Activated naive CD8-positive, alpha-beta T cell treated with anti-CD3 and anti-CD28 coated beads for 36 hours (primary cell): Measurements from ENCODE around the gene UTP18. TPM values are rescaled to one million over a fixed set of nuclear protein-coding genes. Genes with fewer than 3 reads are reported as not detected.
A peak's percentile ranks its signal among the peaks of the same experiment; 100 is the strongest.
"Not testable (repeated sequence)": the region's sequence is repeated elsewhere in the genome, so short reads cannot be mapped to it uniquely, and the experiment has no call there.

Experiments used
- DNase-seq: peaks from one replicate; pipeline ENCODE4 v3.0.0; 2021
- H3K27ac Mint-ChIP-seq: one replicate; pipeline ENCODE4 v1.8.0; 2022; ENCODE audit warnings: mild to moderate bottlenecking, moderate library complexity, mixed read lengths
- H3K27me3 Mint-ChIP-seq: one replicate; pipeline ENCODE4 v1.8.0; 2022; ENCODE audit warnings: mild to moderate bottlenecking, mixed read lengths
- H3K36me3 Mint-ChIP-seq: one replicate; pipeline ENCODE4 v1.8.0; 2021; ENCODE audit warnings: mild to moderate bottlenecking, mixed read lengths
- H3K4me1 Mint-ChIP-seq: one replicate; pipeline ENCODE4 v1.8.0; 2021; ENCODE audit warnings: mixed read lengths
- H3K4me3 Mint-ChIP-seq: one replicate; pipeline ENCODE4 v1.8.0; 2022; ENCODE audit warnings: mild to moderate bottlenecking, moderate library complexity, mixed read lengths
- H3K9me3 Mint-ChIP-seq: one replicate; pipeline ENCODE4 v1.8.0; 2022; ENCODE audit warnings: mixed read lengths
- total RNA-seq, 2 experiments: library from RNA; stranded (reverse); gene quantifications; one replicate each; pipeline ENCODE4 v1.2.3, GENCODE V29; 2021

Gene UTP18
- 10 to 100 TPM; 74.6 to 77.8 TPM for total RNA-seq

- Mint-ChIP-seq H3K36me3 (peaks cover 47% of the 10 kb centered on the region), H3K27me3 (no peaks in the 10 kb centered on the region), H3K9me3 (no peaks in the 10 kb centered on the region), H3K4me3 (peak within 1 kb of the TSS; percentile 90), H3K27ac (peak within 1 kb of the TSS; percentile 96), H3K4me1 (peaks cover 56% of the 10 kb centered on the region)
- peak; percentile 96 for DNase-seq
Measured at GRCh38 chr17:51260237-51261023, at the start of gene UTP18. UTP18 (plus strand) TSS chr17:51260546; CDS start chr17:51260585, 39 bp downstream.

- H3K9me3 Mint-ChIP-seq: no peaks in the 10 kb centered on the region
- no peak for DNase-seq
- no peaks in the 10 kb centered on the region for H3K27me3 Mint-ChIP-seq
- no peak overlapping the region for H3K27ac Mint-ChIP-seq
- no peaks in the 10 kb centered on the region for H3K4me1 Mint-ChIP-seq
- H3K4me3 Mint-ChIP-seq: no peak overlapping the region
- H3K36me3 Mint-ChIP-seq: peaks cover 8% of the 10 kb centered on the region
Measured at GRCh38 chr17:51214920-51215319, 45.4 kb upstream of the UTP18 start.

DNA sequence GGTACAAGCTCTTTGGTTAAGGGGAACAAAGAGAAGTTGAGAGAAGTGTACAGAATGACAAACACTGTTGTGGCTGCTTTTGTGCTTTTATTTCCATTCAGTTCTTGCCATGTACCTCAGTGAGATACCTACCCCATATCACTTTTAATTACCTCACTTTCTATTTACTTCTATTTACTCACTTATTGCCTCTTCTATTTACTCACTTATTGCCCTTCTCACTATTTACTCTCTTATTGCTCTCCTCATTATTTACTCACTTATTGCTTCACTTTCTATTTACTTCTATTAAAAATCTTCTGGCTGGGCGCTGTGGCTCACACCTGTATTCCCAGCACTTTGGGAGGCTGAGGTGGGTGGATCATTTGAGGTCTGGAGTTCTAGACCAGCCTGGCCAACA, 42.4 kb upstream of the UTP18 start:
- no peaks in the 10 kb centered on the region for H3K9me3 Mint-ChIP-seq
- H3K27ac Mint-ChIP-seq: no peak overlapping the region
- H3K27me3 Mint-ChIP-seq: no peaks in the 10 kb centered on the region
- no peak overlapping the region for H3K4me3 Mint-ChIP-seq
- H3K4me1 Mint-ChIP-seq: no peaks in the 10 kb centered on the region
- DNase-seq: no peak
- peaks cover 8% of the 10 kb centered on the region for H3K36me3 Mint-ChIP-seq

- Mint-ChIP-seq H3K4me1 (peaks cover 16% of the 10 kb centered on the region), H3K9me3 (no peaks in the 10 kb centered on the region), H3K4me3 (no peak overlapping the region), H3K27ac (no peak overlapping the region), H3K27me3 (no peaks in the 10 kb centered on the region), H3K36me3 (peaks cover 15% of the 10 kb centered on the region)
- no peak for DNase-seq
Measured at GRCh38 chr17:51221322-51221721, 39.0 kb upstream of the UTP18 start.

- Mint-ChIP-seq H3K4me1 (peaks cover 24% of the 10 kb centered on the region), H3K4me3 (no peak overlapping the region), H3K9me3 (no peaks in the 10 kb centered on the region), H3K27me3 (no peaks in the 10 kb centered on the region), H3K36me3 (peaks cover 10% of the 10 kb centered on the region), H3K27ac (peak overlapping the region; percentile 16)
- no peak for DNase-seq
Measured at GRCh38 chr17:51224402-51225262, 35.7 kb upstream of the UTP18 start.

DNA sequence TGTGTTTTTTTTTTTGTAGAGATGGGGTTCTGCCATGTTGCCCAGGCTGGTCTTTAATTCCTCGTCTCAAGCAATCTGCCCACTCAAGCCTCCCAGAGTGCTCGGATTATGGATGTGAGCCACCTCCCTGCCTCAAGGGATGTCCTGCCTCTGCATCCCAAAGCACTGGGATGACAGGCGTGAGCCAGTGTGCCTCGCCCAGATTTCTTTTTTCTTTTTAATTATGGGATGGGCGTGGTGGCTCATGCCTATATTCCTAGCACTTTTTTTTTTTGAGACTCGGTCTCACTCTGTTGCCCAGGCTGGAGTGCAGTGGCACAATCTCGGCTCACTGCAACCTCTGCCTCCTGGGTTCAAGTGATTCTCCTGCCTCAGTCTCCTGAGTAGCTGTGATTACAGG, 34.8 kb upstream of the UTP18 start:
- peaks cover 32% of the 10 kb centered on the region for H3K4me1 Mint-ChIP-seq
- H3K27ac Mint-ChIP-seq, H3K9me3 Mint-ChIP-seq, DNase-seq, H3K36me3 Mint-ChIP-seq, H3K4me3 Mint-ChIP-seq, H3K27me3 Mint-ChIP-seq: not testable (repeated sequence)

GRCh38 chr17:51228161-51228560, 32.2 kb upstream of the UTP18 start:
- Mint-ChIP-seq H3K4me3 (no peak overlapping the region), H3K9me3 (no peaks in the 10 kb centered on the region), H3K27me3 (no peaks in the 10 kb centered on the region), H3K36me3 (peaks cover 7% of the 10 kb centered on the region), H3K4me1 (peaks cover 37% of the 10 kb centered on the region), H3K27ac (no peak overlapping the region)
- no peak for DNase-seq

DNA sequence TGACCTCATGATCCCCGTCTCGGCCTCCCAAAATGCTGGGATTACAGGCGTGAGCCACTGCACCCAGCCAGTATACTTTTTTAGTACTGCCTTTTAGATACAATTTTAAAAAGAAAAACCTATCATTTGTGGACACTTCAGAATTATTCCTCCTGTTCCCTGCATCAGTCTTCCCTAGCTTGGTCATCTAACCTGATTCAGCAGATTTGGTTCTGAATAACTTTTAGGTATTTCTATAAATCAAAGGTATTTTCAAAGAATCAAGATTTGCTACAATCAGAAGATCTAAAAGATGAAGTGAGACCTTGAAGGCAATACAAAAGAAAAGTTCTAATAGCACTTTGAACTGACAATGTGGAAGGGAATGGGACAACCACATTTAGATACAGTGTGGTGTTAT, 30.5 kb upstream of the UTP18 start:
- peaks cover 31% of the 10 kb centered on the region for H3K4me1 Mint-ChIP-seq
- H3K27me3 Mint-ChIP-seq: no peaks in the 10 kb centered on the region
- H3K9me3 Mint-ChIP-seq: no peaks in the 10 kb centered on the region
- DNase-seq: no peak
- no peak overlapping the region for H3K27ac Mint-ChIP-seq
- H3K4me3 Mint-ChIP-seq: no peak overlapping the region
- H3K36me3 Mint-ChIP-seq: no peaks in the 10 kb centered on the region

GRCh38 chr17:51230306-51230705, 30.0 kb upstream of the UTP18 start:
- Mint-ChIP-seq H3K36me3 (no peaks in the 10 kb centered on the region), H3K9me3 (no peaks in the 10 kb centered on the region), H3K4me1 (peaks cover 28% of the 10 kb centered on the region), H3K27ac (no peak overlapping the region), H3K27me3 (no peaks in the 10 kb centered on the region), H3K4me3 (no peak overlapping the region)
- no peak for DNase-seq

DNA sequence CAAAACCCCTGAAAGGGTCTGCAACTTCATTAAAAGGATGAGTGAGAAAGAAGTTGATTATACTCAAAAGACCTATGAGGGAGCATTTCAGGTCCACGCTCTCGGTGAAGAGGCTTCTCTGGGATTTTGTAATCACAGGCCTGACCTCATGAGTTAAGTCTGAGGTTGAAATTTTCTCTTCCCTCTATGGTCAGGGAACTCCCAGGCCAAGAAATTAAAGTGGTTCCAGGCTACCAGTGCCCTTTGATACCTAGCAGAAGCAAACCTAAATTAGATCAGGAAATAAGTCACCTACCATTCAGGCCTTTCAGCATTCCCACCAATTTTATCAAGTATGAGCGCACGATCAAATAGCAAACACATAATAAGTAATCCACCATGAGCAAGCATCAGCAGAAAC, 28.3 kb upstream of the UTP18 start:
- Mint-ChIP-seq H3K4me1 (peaks cover 30% of the 10 kb centered on the region), H3K27me3 (no peaks in the 10 kb centered on the region), H3K27ac (no peak overlapping the region), H3K9me3 (no peaks in the 10 kb centered on the region), H3K36me3 (no peaks in the 10 kb centered on the region), H3K4me3 (no peak overlapping the region)
- DNase-seq: no peak

- H3K9me3 Mint-ChIP-seq: no peaks in the 10 kb centered on the region
- H3K4me1 Mint-ChIP-seq: peaks cover 44% of the 10 kb centered on the region
- H3K27me3 Mint-ChIP-seq: no peaks in the 10 kb centered on the region
- no peak for DNase-seq
- no peak overlapping the region for H3K27ac Mint-ChIP-seq
- H3K4me3 Mint-ChIP-seq: no peak overlapping the region
- H3K36me3 Mint-ChIP-seq: peaks cover 3% of the 10 kb centered on the region
Measured at GRCh38 chr17:51234162-51234561, 26.2 kb upstream of the UTP18 start.

- no peak for DNase-seq
- Mint-ChIP-seq H3K4me1 (peaks cover 30% of the 10 kb centered on the region), H3K9me3 (no peaks in the 10 kb centered on the region), H3K27me3 (no peaks in the 10 kb centered on the region), H3K27ac (peak overlapping the region; percentile 52), H3K4me3 (peak overlapping the region; percentile 12), H3K36me3 (peaks cover 3% of the 10 kb centered on the region)
Measured at GRCh38 chr17:51238255-51238887, 22.0 kb upstream of the UTP18 start.

GRCh38 chr17:51240275-51240674, 20.1 kb upstream of the UTP18 start:
- DNase-seq: no peak
- no peak overlapping the region for H3K27ac Mint-ChIP-seq
- no peaks in the 10 kb centered on the region for H3K9me3 Mint-ChIP-seq
- H3K4me1 Mint-ChIP-seq: peaks cover 28% of the 10 kb centered on the region
- H3K4me3 Mint-ChIP-seq: no peak overlapping the region
- no peaks in the 10 kb centered on the region for H3K27me3 Mint-ChIP-seq
- peaks cover 5% of the 10 kb centered on the region for H3K36me3 Mint-ChIP-seq

GRCh38 chr17:51244041-51244440, 16.3 kb upstream of the UTP18 start:
- Mint-ChIP-seq H3K27ac (no peak overlapping the region), H3K9me3 (no peaks in the 10 kb centered on the region), H3K27me3 (no peaks in the 10 kb centered on the region), H3K4me1 (peaks cover 12% of the 10 kb centered on the region), H3K36me3 (peaks cover 4% of the 10 kb centered on the region), H3K4me3 (no peak overlapping the region)
- DNase-seq: no peak

DNA sequence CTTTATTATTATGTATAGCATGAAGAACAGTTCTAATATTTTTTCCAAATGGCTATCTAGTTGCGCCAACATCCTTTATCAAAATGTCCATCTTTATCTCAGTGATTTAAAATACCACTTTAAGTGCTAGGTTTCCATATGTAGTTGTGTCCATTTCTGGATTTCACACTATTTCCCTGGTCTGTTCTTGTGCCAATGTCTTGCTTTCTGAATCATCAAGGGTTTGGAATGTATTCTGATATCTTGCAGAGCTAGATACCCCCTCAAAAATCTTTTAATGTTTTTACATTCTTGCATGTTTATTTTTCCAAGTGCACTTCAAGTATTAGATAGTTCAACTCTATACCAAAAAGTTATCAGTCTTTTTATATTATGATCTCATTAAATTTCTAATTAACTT, 14.8 kb upstream of the UTP18 start:
- Mint-ChIP-seq H3K27me3 (no peaks in the 10 kb centered on the region), H3K4me3 (no peak overlapping the region), H3K27ac (no peak overlapping the region), H3K36me3 (peaks cover 6% of the 10 kb centered on the region), H3K4me1 (peaks cover 9% of the 10 kb centered on the region), H3K9me3 (no peaks in the 10 kb centered on the region)
- no peak for DNase-seq
